Femur (tissue), 1 donor: ENCODE results near the gene CIPC.
A peak's percentile ranks its signal among the peaks of the same experiment; 100 is the strongest.

Source experiments
- DNase-seq: peaks from one replicate; pipeline ENCODE4 v3.0.0-alpha.2; 2017

CIPC gene

GRCh38 chr14:77103951-77104350, 5.9 kb downstream of the CIPC start:
- no peak for DNase-seq

- no peak for DNase-seq
Measured at GRCh38 chr14:77104393-77104792, 6.3 kb downstream of the CIPC start.

GRCh38 chr14:77105145-77105939, 7.3 kb downstream of the CIPC start:
- no peak for DNase-seq

- no peak for DNase-seq
Measured at GRCh38 chr14:77106666-77107065, 8.6 kb downstream of the CIPC start.

GRCh38 chr14:77107228-77107627, 9.2 kb downstream of the CIPC start:
- DNase-seq, result no peak

- DNase-seq, result no peak
Measured at GRCh38 chr14:77108753-77109152, 10.7 kb downstream of the CIPC start.

- no peak for DNase-seq
Measured at GRCh38 chr14:77109656-77110055, 11.6 kb downstream of the CIPC start.

- DNase-seq, result no peak
Measured at GRCh38 chr14:77110286-77110685, 12.2 kb downstream of the CIPC start.

GRCh38 chr14:77111021-77111420, 13.0 kb downstream of the CIPC start:
- DNase-seq, result no peak

GRCh38 chr14:77113644-77114043, 15.6 kb downstream of the CIPC start:
- DNase-seq, result no peak

- DNase-seq, result no peak
Measured at GRCh38 chr14:77114609-77115008, 16.6 kb downstream of the CIPC start.

GRCh38 chr14:77116172-77116817, 18.2 kb downstream of the CIPC start:
- no peak for DNase-seq

- no peak for DNase-seq
Measured at GRCh38 chr14:77119851-77120250, 21.8 kb downstream of the CIPC start.

- no peak for DNase-seq
Measured at GRCh38 chr14:77120771-77121743, 23.0 kb downstream of the CIPC start.

GRCh38 chr14:77122526-77123125, 24.6 kb downstream of the CIPC start:
- DNase-seq, result no peak

GRCh38 chr14:77123381-77124325, 25.6 kb downstream of the CIPC start:
- no peak for DNase-seq

- DNase-seq, result peak; percentile 45
Measured at GRCh38 chr14:77124345-77125280, 26.6 kb downstream of the CIPC start.

- no peak for DNase-seq
Measured at GRCh38 chr14:77125281-77125801, 27.3 kb downstream of the CIPC start.

- no peak for DNase-seq
Measured at GRCh38 chr14:77125823-77126325, 27.8 kb downstream of the CIPC start.

GRCh38 chr14:77126461-77126990, 28.5 kb downstream of the CIPC start:
- DNase-seq, result no peak
